GM12865 (cell line): ENCODE data around the gene PREX1.

Experiments used
- DNase-seq: peaks from one replicate; pipeline ENCODE4 v3.0.0; 2010; ENCODE audit warnings: low read depth
- H3K4me3 ChIP-seq: 2 replicates; pipeline ENCODE4 v1.5.1; 2011; ENCODE audit warnings: mild to moderate bottlenecking, low read depth, low read length, control low read depth
- TF ChIP-seq, protein P1 (sequence below): IDR thresholded peaks from 2 replicates; pipeline ENCODE4 v1.5.1; 2011; ENCODE audit warnings: low read length, control low read depth, low read depth, inconsistent platforms; ENCODE audit not compliant: insufficient read depth; ENCODE audit errors: missing control alignments

Gene PREX1

DNA sequence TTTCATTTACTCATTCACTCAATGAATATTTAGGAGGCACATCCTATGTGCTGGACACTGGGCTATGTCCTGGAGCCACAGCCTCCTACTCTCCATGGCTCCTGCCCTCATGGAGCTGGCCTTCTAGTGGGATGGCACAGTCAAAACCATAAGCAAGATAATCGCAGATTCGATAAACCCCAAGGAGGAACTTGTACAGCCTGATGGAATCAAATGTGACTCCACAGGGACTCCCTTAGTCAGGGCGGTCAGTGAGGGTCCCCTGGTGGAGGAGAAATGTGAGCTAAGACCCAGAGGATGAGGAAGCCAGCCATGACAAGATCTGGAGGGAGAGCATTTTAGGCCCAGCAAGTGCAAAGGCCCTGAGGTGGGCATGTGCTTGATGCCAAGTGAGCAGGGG lies 211.9 kb downstream of the PREX1 start:
- H3K4me3 ChIP-seq = no peak overlapping the region
- no peak for DNase-seq
- TF ChIP-seq, protein P1, sequence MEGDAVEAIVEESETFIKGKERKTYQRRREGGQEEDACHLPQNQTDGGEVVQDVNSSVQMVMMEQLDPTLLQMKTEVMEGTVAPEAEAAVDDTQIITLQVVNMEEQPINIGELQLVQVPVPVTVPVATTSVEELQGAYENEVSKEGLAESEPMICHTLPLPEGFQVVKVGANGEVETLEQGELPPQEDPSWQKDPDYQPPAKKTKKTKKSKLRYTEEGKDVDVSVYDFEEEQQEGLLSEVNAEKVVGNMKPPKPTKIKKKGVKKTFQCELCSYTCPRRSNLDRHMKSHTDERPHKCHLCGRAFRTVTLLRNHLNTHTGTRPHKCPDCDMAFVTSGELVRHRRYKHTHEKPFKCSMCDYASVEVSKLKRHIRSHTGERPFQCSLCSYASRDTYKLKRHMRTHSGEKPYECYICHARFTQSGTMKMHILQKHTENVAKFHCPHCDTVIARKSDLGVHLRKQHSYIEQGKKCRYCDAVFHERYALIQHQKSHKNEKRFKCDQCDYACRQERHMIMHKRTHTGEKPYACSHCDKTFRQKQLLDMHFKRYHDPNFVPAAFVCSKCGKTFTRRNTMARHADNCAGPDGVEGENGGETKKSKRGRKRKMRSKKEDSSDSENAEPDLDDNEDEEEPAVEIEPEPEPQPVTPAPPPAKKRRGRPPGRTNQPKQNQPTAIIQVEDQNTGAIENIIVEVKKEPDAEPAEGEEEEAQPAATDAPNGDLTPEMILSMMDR = no peak

DNA sequence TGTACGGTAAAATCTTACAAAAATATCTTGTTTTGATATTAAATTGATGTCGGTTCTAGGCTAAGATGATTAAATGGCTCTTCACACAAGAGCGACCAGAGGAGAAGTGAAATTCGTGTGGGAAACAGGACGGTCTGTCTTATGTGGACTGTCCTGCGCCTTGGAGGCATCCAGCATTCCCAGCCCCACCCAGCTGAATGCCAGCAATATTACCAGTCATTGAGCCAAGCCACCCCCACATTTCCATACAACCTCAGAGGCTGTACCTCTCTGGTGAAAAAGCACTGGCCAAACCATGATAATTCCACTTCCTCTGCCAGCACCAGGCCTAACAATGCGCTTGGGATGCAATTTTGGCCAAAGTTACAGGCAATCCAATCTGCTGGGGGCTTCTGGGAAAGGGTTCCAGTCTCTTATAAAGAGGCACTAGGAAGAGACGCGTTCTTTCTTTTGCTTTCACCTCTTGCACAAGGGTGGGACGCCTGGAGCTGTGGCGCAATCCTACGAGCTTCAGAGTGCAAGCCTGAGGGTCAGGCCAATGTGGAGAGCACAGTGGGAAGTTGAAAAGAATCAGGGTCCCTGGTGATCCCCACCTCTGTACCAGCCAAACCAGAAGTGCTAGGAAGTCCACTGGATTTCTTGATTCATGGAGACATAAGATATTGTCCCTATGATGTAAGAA lies 213.1 kb downstream of the PREX1 start:
- TF ChIP-seq, protein P1 = no peak
- no peak for DNase-seq
- no peak overlapping the region for H3K4me3 ChIP-seq

DNA sequence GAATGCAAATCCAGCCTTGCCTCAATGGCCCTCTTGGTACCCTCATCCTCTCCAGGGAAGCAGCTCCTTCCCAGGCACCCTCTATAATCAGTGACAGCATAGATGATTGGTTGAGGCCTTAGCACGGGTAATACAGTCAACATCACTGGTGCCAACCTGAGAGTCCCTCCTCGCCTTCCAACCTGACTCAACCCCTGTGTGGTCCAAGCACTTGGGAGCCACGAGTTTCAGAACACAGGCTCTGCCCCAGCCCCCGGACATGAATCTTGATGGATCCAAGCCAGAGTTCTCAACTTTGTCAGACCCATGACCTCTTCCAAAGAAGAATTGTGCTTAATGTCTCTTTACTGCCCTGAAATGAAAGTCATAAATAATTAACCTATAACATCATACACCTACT lies 213.9 kb downstream of the PREX1 start:
- no peak overlapping the region for H3K4me3 ChIP-seq
- DNase-seq = no peak
- TF ChIP-seq, protein P1 = no peak

DNA sequence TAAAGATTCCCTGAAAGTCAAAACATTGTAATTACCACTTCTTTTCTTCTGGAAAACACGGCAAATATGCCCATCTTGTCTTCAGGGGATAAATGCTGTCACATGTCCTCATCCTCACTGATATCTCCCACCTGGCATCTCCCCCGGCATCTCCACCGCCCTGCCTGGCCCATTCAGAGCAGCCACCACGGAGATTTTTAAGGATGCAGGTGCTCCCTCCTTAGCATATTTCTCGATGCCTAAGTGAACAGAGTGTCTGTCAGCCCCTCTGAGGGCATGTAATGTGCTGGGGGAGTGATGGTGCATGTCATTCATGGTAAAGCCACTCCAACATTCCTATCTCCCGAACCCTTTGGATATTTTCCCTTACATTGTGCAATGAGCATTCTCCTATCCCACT lies 215.5 kb downstream of the PREX1 start:
- H3K4me3 ChIP-seq = no peak overlapping the region
- TF ChIP-seq, protein P1 = no peak
- DNase-seq = no peak

DNA sequence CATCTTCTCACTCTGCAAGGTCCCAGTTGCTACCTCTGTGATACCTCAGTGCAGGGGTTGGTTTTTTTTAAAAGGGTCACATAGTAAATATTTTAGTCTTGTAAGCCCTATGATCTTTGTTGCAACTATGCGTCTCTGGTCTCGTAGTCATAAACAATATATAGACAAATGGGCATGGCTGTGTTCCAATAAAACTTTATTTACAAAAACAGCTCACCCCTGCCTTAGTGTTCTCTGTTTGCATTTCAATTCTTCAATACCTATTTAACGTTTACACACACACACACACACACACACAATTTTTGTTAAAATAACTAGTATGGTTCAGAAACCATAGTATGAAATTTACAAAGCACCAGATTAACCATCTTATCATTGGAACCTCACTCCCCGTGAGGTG lies 216.8 kb downstream of the PREX1 start:
- H3K4me3 ChIP-seq = no peak overlapping the region
- TF ChIP-seq, protein P1 = no peak
- DNase-seq = no peak

DNA sequence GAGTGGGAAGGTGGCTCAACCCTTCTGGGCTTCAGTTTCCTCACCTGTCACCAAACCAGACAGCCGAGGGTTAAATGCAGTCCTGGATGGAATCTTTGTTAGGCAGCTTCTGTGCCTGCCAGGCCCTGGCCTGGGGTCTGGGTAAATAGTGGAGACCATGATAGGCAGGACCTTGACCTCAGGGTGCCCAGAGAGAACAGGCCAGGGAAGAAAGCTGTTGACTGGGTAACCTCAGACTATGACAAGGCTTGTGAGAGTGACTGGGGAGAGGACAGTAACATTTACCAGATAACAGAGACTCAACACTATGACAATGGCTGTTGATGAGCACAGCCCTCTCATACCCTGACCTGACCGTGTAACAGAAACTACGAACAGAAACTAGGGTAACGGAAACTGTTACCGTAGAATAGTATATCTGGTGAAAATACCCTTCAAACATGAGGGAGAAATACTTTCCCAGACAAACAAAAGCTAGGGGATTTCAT lies 218.3 kb downstream of the PREX1 start:
- TF ChIP-seq, protein P1 = no peak
- peak; percentile 68 for DNase-seq
- no peak overlapping the region for H3K4me3 ChIP-seq

DNA sequence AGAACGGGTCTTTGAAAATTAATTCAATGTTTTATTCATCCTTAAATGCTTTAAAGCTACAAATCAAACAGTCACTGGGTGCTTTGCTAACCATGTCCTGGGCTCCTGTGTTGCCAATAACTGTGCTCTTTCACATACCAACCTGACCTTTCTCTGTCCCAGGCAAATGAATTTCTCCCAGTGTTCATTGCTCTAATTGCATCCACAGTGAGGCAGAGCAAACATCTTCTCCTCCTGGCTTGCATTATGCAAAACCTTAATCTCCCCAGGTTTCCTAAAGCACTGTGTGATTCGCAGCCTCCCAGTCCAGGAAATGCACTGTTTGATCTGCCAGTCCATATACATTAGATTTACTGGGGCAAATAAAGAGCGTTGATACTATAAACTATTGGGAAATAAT lies 219.0 kb downstream of the PREX1 start:
- no peak for DNase-seq
- TF ChIP-seq, protein P1 = no peak
- no peak overlapping the region for H3K4me3 ChIP-seq
